HepG2 (cell line): ENCODE data around the gene VBP1. TPM values are rescaled to one million over a fixed set of nuclear protein-coding genes. Genes with fewer than 3 reads are reported as not detected.

Experiments
- ATAC-seq: fragments of 200-7000 bp; cut with Tn5 transposase; 3 replicates; pipeline ENCODE4 v1.9.1; 2020; ENCODE audit warnings: mild to moderate bottlenecking, moderate library complexity
- BruUV-seq: library from RNA; stranded (reverse); fragments of 400-500 nt; replicated peaks from 2 replicates; lab custom pipeline; 2021; lab: Mats Ljungman, UMichigan
- CTCF ChIA-PET: fragments of 300-600 bp; formaldehyde crosslinking; extraction: SDS; loops from one replicate; lab custom pipeline; 2021; ENCODE audit warnings: low total read pairs, inconsistent platforms, low intra/inter-chr PET ratio; lab: Yijun Ruan, JAX
- POLR2A ChIA-PET: fragments of 350-600 bp; sonication (Branson Sonifier 250); formaldehyde crosslinking; loops from one replicate; lab custom pipeline; 2020; ENCODE audit warnings: antibody characterized with exemption, inconsistent platforms; lab: Yijun Ruan, JAX
- DNase-seq: peaks from one replicate; pipeline ENCODE4 v3.0.0-alpha.2; 2015; ENCODE audit warnings: low spot score
- FAIRE-seq: peaks from 3 replicates; lab custom pipeline; 2011; peaks lifted over from hg19 to GRCh38; lab: Jason Lieb, UNC
- H2AFZ ChIP-seq: one replicate; pipeline ENCODE4 v1.6.1; 2011; ENCODE audit warnings: low read length, inconsistent platforms
- H3K27ac ChIP-seq: fragments of 300-600 bp; 3 replicates; pipeline ENCODE4 v1.8.0; 2011; ENCODE audit warnings: mixed run types, mild to moderate bottlenecking, mixed read lengths, low read length, inconsistent platforms; ENCODE audit not compliant: insufficient read depth; ENCODE audit errors: extremely low read length
- H3K27me3 ChIP-seq, 2 experiments: fragments of 200-600 bp in 1 of 2; 2 replicates in 1 of 2; 3 replicates in 1 of 2; pipeline versions ENCODE4 v1.6.0 to v1.8.0; 2011; ENCODE audit warnings: low read length in 2 of 2, mild to moderate bottlenecking in 2 of 2, moderate library complexity in 2 of 2, inconsistent platforms in 1 of 2; ENCODE audit not compliant: insufficient read depth in 2 of 2, control insufficient read depth in 1 of 2
- H3K36me3 ChIP-seq, 2 experiments: fragments of 200-600 bp in 1 of 2; replicated peaks in 1 of 2; 2 replicates in 1 of 2; 3 replicates in 1 of 2; pipeline versions ENCODE4 v1.5.1 to v1.8.0; 2011; ENCODE audit warnings: low read length in 2 of 2, inconsistent platforms in 1 of 2; ENCODE audit not compliant: insufficient read depth in 2 of 2, control insufficient read depth in 1 of 2
- H3K4me1 ChIP-seq: 2 replicates; pipeline ENCODE4 v1.5.1; 2012; ENCODE audit warnings: low read length, inconsistent platforms; ENCODE audit not compliant: insufficient read depth
- H3K4me2 ChIP-seq: 2 replicates; pipeline ENCODE4 v1.6.0; 2011; ENCODE audit warnings: low read depth, low read length, inconsistent platforms
- H3K4me3 ChIP-seq, 3 experiments: fragments of 200-600 bp in 1 of 3; sonication (generic), shearing (Covaris generic) in 1 of 3; replicated peaks in 1 of 3; 2 replicates each; pipeline ENCODE4 v1.5.1; 2011 to 2016; ENCODE audit warnings: low read length in 3 of 3, inconsistent platforms in 2 of 3, low read depth in 2 of 3, mild to moderate bottlenecking in 2 of 3, control low read depth in 1 of 3, mixed read lengths in 1 of 3; ENCODE audit not compliant: insufficient read depth in 1 of 3
- H3K79me2 ChIP-seq: one replicate; pipeline ENCODE4 v1.6.1; 2011; ENCODE audit warnings: low read length, inconsistent platforms; ENCODE audit not compliant: insufficient read depth
- H3K9ac ChIP-seq: 2 replicates; pipeline ENCODE4 v1.6.0; 2011; ENCODE audit warnings: mild to moderate bottlenecking, low read depth, low read length, inconsistent platforms; ENCODE audit not compliant: insufficient read depth
- H3K9me3 ChIP-seq: 2 replicates; pipeline ENCODE4 v1.5.1; 2012; ENCODE audit warnings: mild to moderate bottlenecking, low read length
- H4K20me1 ChIP-seq: 2 replicates; pipeline ENCODE4 v1.6.0; 2011; ENCODE audit warnings: inconsistent platforms, mild to moderate bottlenecking, low read length, moderate library complexity; ENCODE audit not compliant: insufficient read depth
- MZF1 ChIP-seq: sonication (generic); formaldehyde crosslinking; IDR thresholded peaks from 2 replicates; pipeline ENCODE4 v1.8.1; 2023; ENCODE audit warnings: mild to moderate bottlenecking, missing genetic modification reagents, borderline replicate concordance
- RARA ChIP-seq: IDR thresholded peaks from 2 replicates; pipeline ENCODE4 v1.6.1; 2016; ENCODE audit warnings: missing genetic modification reagents, missing compliant biosample characterization
- THAP8 ChIP-seq: sonication (generic); formaldehyde crosslinking; IDR thresholded peaks from 2 replicates; pipeline ENCODE4 v1.5.1; 2020; ENCODE audit warnings: missing genetic modification reagents, mild to moderate bottlenecking, borderline replicate concordance
- ZNF776 ChIP-seq: sonication (generic); formaldehyde crosslinking; IDR thresholded peaks from 2 replicates; pipeline ENCODE4 v1.4.0; 2020; ENCODE audit warnings: mild to moderate bottlenecking, missing genetic modification reagents
- ZSCAN21 ChIP-seq: sonication (generic); formaldehyde crosslinking; IDR thresholded peaks from 2 replicates; pipeline ENCODE4 v1.8.0; 2022; ENCODE audit warnings: mild to moderate bottlenecking, missing genetic modification reagents, moderate library complexity, borderline replicate concordance
- WGBS: methylation state at CpG from one replicate; pipeline ENCODE4 v1.1.6; 2017; ENCODE audit warnings: low lambda C conversion rate; 5-methylcytosine and 5-hydroxymethylcytosine counted together
- in situ Hi-C: cut with HindIII; loops from 2 replicates; pipeline ENCODE4 v1.10.0; 2017; ENCODE audit warnings: low pct_unique_long_range_greater_than_20kb; ENCODE audit not compliant: extremely low pct_ligation_motif_present
- intact Hi-C: fragments of 100-400 bp; cut with micrococcal nuclease; formaldehyde crosslinking; loops from one replicate; pipeline ENCODE4 v1.10.0; 2022; ENCODE audit not compliant: unreplicated experiment
- polyA plus RNA-seq, 8 experiments: library from polyadenylated mRNA; depleted of rRNA in 3 of 8; stranded (reverse) in 7 of 8; unstranded in 1 of 8; fragments of >200 nt; fragmentation: Illumina TruSeq in 4 of 8; extraction: Trizol in 4 of 8; gene quantifications; 2 replicates each; pipeline versions ENCODE4 v1.2.1 to v1.2.3, GENCODE V29; 2011 to 2016; ENCODE audit warnings: low read depth in 4 of 8, missing spikeins in 1 of 8, mixed read lengths in 1 of 8; ENCODE audit not compliant: insufficient read depth in 1 of 8
- total RNA-seq, 5 experiments: library from RNA; depleted of rRNA; stranded (reverse); fragments of >200 nt; fragmentation: Illumina TruSeq; extraction: Trizol; gene quantifications; 2 replicates each; pipeline ENCODE4 v1.2.3, GENCODE V29; 2016; ENCODE audit warnings: low read depth in 1 of 5
- TF ChIP-seq, protein P1 (sequence below): sonication (generic); formaldehyde crosslinking; IDR thresholded peaks from 2 replicates; pipeline ENCODE4 v1.4.0; 2020; ENCODE audit warnings: missing genetic modification reagents

VBP1 gene
- total and polyA plus RNA-seq, 2 of the 13 experiments (the other 11 are each of a cell fraction or from before 2014, with no cell fraction given): 20.4 to 72.6 TPM

GRCh38 chrX:155169881-155170280 is 46.4 kb upstream of the VBP1 start:
- intact Hi-C loops: no loop called here
- no peaks in the 10 kb centered on the region for H3K27me3 ChIP-seq
- no peak for FAIRE-seq
- no peak for TF ChIP-seq MZF1 (CRISPR knock-in tag)
- TF ChIP-seq RARA (CRISPR knock-in tag): no peak
- TF ChIP-seq ZSCAN21 (CRISPR knock-in tag): no peak
- no peak for TF ChIP-seq ZNF776 (CRISPR knock-in tag)
- TF ChIP-seq THAP8 (CRISPR knock-in tag): no peak
- TF ChIP-seq, protein P1, sequence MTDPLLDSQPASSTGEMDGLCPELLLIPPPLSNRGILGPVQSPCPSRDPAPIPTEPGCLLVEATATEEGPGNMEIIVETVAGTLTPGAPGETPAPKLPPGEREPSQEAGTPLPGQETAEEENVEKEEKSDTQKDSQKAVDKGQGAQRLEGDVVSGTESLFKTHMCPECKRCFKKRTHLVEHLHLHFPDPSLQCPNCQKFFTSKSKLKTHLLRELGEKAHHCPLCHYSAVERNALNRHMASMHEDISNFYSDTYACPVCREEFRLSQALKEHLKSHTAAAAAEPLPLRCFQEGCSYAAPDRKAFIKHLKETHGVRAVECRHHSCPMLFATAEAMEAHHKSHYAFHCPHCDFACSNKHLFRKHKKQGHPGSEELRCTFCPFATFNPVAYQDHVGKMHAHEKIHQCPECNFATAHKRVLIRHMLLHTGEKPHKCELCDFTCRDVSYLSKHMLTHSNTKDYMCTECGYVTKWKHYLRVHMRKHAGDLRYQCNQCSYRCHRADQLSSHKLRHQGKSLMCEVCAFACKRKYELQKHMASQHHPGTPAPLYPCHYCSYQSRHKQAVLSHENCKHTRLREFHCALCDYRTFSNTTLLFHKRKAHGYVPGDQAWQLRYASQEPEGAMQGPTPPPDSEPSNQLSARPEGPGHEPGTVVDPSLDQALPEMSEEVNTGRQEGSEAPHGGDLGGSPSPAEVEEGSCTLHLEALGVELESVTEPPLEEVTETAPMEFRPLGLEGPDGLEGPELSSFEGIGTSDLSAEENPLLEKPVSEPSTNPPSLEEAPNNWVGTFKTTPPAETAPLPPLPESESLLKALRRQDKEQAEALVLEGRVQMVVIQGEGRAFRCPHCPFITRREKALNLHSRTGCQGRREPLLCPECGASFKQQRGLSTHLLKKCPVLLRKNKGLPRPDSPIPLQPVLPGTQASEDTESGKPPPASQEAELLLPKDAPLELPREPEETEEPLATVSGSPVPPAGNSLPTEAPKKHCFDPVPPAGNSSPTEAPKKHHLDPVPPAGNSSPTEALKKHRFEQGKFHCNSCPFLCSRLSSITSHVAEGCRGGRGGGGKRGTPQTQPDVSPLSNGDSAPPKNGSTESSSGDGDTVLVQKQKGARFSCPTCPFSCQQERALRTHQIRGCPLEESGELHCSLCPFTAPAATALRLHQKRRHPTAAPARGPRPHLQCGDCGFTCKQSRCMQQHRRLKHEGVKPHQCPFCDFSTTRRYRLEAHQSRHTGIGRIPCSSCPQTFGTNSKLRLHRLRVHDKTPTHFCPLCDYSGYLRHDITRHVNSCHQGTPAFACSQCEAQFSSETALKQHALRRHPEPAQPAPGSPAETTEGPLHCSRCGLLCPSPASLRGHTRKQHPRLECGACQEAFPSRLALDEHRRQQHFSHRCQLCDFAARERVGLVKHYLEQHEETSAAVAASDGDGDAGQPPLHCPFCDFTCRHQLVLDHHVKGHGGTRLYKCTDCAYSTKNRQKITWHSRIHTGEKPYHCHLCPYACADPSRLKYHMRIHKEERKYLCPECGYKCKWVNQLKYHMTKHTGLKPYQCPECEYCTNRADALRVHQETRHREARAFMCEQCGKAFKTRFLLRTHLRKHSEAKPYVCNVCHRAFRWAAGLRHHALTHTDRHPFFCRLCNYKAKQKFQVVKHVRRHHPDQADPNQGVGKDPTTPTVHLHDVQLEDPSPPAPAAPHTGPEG (CRISPR knock-in tag): no peak
- TF ChIP-seq, all 625 proteins: peak for 0
- ATAC-seq: no peak
- H3K4me3 ChIP-seq: no peak overlapping the region
- no peak overlapping the region for H3K4me2 ChIP-seq
- BruUV-seq: no TSS peak
- no peaks in the 10 kb centered on the region for H4K20me1 ChIP-seq
- H2AFZ ChIP-seq: no peak overlapping the region
- H3K27ac ChIP-seq: no peak overlapping the region
- in situ Hi-C loops: no loop called here
- no peaks in the 10 kb centered on the region for H3K79me2 ChIP-seq
- WGBS: 0% methylated on average over 2 of the region's 2 CpGs
- ChIA-PET POLR2A (no interaction called here), CTCF (no interaction called here)
- H3K4me1 ChIP-seq: no peaks in the 10 kb centered on the region
- H3K36me3 ChIP-seq: no peaks in the 10 kb centered on the region
- H3K9me3 ChIP-seq: no peaks in the 10 kb centered on the region
- no peak for DNase-seq
- H3K9ac ChIP-seq: no peak overlapping the region
